OCI-LY7 (cell line): ENCODE results near the gene GPSM1.

Source experiments
- EZH2phosphoT487 ChIP-seq: fragments of 200-600 bp; sonication (generic); IDR thresholded peaks from 2 replicates; pipeline ENCODE4 v1.6.1; 2018; ENCODE audit warnings: low read depth, borderline replicate concordance, mild to moderate bottlenecking, mixed run types, antibody characterized with exemption, low read length, moderate library complexity, mixed read lengths
- TF ChIP-seq, protein P1 (sequence below): fragments of 200-600 bp; sonication (generic); conservative IDR thresholded peaks from 2 replicates; pipeline ENCODE4 v1.5.1; 2014; ENCODE audit warnings: mild to moderate bottlenecking, antibody characterized with exemption, low read length, moderate library complexity, mixed read lengths

DNA sequence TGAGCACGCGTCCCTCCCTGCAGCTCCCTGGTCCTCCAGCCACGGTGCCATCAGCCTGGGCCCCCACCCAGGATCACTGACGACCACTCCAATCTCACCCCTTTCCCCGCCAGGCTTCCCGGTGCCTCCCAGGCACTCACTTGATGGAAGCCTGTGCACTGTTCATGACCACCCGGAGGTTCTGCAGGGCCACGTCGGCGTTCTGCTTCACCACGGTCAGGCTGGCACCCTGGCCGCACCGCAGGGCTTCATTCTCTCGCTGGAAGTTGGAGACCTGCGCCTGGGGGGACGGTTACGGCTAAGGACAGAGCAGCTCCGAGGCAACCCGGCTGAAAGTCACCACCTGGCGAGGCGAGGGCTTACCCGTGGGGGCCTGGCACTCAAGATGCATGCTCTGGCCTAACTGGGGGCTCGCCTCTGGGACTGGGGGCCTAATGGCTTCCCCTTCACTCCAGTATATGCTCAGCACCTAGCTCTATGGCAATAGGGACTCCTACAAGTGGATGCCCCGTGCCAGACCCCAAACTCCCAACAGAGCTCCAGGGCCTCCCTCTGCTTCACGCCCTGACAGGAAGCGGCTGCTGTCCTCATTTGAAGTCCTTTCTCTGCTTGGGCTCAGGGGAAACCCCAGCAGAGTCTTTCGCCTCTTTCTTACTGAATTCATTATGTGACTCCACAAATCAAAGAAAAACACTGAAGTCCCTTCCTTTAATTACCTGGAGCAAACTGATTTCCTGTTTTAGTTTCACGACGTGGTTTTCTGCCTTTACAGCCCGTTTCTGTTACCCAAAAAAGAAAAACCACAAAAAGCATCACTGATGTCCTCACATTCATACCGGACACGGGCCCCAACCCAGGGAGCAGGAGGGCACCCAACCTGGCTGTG is 76.8 kb downstream of the GPSM1 start:
- no peak for TF ChIP-seq EZH2phosphoT487
- TF ChIP-seq, protein P1, sequence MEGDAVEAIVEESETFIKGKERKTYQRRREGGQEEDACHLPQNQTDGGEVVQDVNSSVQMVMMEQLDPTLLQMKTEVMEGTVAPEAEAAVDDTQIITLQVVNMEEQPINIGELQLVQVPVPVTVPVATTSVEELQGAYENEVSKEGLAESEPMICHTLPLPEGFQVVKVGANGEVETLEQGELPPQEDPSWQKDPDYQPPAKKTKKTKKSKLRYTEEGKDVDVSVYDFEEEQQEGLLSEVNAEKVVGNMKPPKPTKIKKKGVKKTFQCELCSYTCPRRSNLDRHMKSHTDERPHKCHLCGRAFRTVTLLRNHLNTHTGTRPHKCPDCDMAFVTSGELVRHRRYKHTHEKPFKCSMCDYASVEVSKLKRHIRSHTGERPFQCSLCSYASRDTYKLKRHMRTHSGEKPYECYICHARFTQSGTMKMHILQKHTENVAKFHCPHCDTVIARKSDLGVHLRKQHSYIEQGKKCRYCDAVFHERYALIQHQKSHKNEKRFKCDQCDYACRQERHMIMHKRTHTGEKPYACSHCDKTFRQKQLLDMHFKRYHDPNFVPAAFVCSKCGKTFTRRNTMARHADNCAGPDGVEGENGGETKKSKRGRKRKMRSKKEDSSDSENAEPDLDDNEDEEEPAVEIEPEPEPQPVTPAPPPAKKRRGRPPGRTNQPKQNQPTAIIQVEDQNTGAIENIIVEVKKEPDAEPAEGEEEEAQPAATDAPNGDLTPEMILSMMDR, result no peak
